HepG2 (cell line): ENCODE data around the gene TAS2R60. TPM values are rescaled to one million over a fixed set of nuclear protein-coding genes. Genes with fewer than 3 reads are reported as not detected.

ENCODE experiments used
- ATAC-seq: fragments of 200-7000 bp; cut with Tn5 transposase; 3 replicates; pipeline ENCODE4 v1.9.1; 2020; ENCODE audit warnings: mild to moderate bottlenecking, moderate library complexity
- BruUV-seq: library from RNA; stranded (reverse); fragments of 400-500 nt; replicated peaks from 2 replicates; lab custom pipeline; 2021; lab: Mats Ljungman, UMichigan
- CTCF ChIA-PET: fragments of 300-600 bp; formaldehyde crosslinking; extraction: SDS; loops from one replicate; lab custom pipeline; 2021; ENCODE audit warnings: low total read pairs, inconsistent platforms, low intra/inter-chr PET ratio; lab: Yijun Ruan, JAX
- POLR2A ChIA-PET: fragments of 350-600 bp; sonication (Branson Sonifier 250); formaldehyde crosslinking; loops from one replicate; lab custom pipeline; 2020; ENCODE audit warnings: antibody characterized with exemption, inconsistent platforms; lab: Yijun Ruan, JAX
- DNase-seq: peaks from one replicate; pipeline ENCODE4 v3.0.0-alpha.2; 2015; ENCODE audit warnings: low spot score
- FAIRE-seq: peaks from 3 replicates; lab custom pipeline; 2011; peaks lifted over from hg19 to GRCh38; lab: Jason Lieb, UNC
- H2AFZ ChIP-seq: one replicate; pipeline ENCODE4 v1.6.1; 2011; ENCODE audit warnings: low read length, inconsistent platforms
- H3K27ac ChIP-seq: fragments of 300-600 bp; 3 replicates; pipeline ENCODE4 v1.8.0; 2011; ENCODE audit warnings: mixed run types, mild to moderate bottlenecking, mixed read lengths, low read length, inconsistent platforms; ENCODE audit not compliant: insufficient read depth; ENCODE audit errors: extremely low read length
- H3K27me3 ChIP-seq, 2 experiments: fragments of 200-600 bp in 1 of 2; 2 replicates in 1 of 2; 3 replicates in 1 of 2; pipeline versions ENCODE4 v1.6.0 to v1.8.0; 2011; ENCODE audit warnings: low read length in 2 of 2, mild to moderate bottlenecking in 2 of 2, moderate library complexity in 2 of 2, inconsistent platforms in 1 of 2; ENCODE audit not compliant: insufficient read depth in 2 of 2, control insufficient read depth in 1 of 2
- H3K36me3 ChIP-seq, 2 experiments: fragments of 200-600 bp in 1 of 2; replicated peaks in 1 of 2; 2 replicates in 1 of 2; 3 replicates in 1 of 2; pipeline versions ENCODE4 v1.5.1 to v1.8.0; 2011; ENCODE audit warnings: low read length in 2 of 2, inconsistent platforms in 1 of 2; ENCODE audit not compliant: insufficient read depth in 2 of 2, control insufficient read depth in 1 of 2
- H3K4me1 ChIP-seq: 2 replicates; pipeline ENCODE4 v1.5.1; 2012; ENCODE audit warnings: low read length, inconsistent platforms; ENCODE audit not compliant: insufficient read depth
- H3K4me2 ChIP-seq: 2 replicates; pipeline ENCODE4 v1.6.0; 2011; ENCODE audit warnings: low read depth, low read length, inconsistent platforms
- H3K4me3 ChIP-seq, 3 experiments: fragments of 200-600 bp in 1 of 3; sonication (generic), shearing (Covaris generic) in 1 of 3; replicated peaks in 1 of 3; 2 replicates each; pipeline ENCODE4 v1.5.1; 2011 to 2016; ENCODE audit warnings: low read length in 3 of 3, inconsistent platforms in 2 of 3, low read depth in 2 of 3, mild to moderate bottlenecking in 2 of 3, control low read depth in 1 of 3, mixed read lengths in 1 of 3; ENCODE audit not compliant: insufficient read depth in 1 of 3
- H3K79me2 ChIP-seq: one replicate; pipeline ENCODE4 v1.6.1; 2011; ENCODE audit warnings: low read length, inconsistent platforms; ENCODE audit not compliant: insufficient read depth
- H3K9ac ChIP-seq: 2 replicates; pipeline ENCODE4 v1.6.0; 2011; ENCODE audit warnings: mild to moderate bottlenecking, low read depth, low read length, inconsistent platforms; ENCODE audit not compliant: insufficient read depth
- H3K9me3 ChIP-seq: 2 replicates; pipeline ENCODE4 v1.5.1; 2012; ENCODE audit warnings: mild to moderate bottlenecking, low read length
- H4K20me1 ChIP-seq: 2 replicates; pipeline ENCODE4 v1.6.0; 2011; ENCODE audit warnings: inconsistent platforms, mild to moderate bottlenecking, low read length, moderate library complexity; ENCODE audit not compliant: insufficient read depth
- EEA1 ChIP-seq: sonication (generic); formaldehyde crosslinking; IDR thresholded peaks from 2 replicates; pipeline ENCODE4 v1.5.1; 2020; ENCODE audit warnings: mild to moderate bottlenecking, missing genetic modification reagents, borderline replicate concordance
- NKX3-1 ChIP-seq: sonication (generic); formaldehyde crosslinking; IDR thresholded peaks from 2 replicates; pipeline ENCODE4 v1.5.0; 2020; ENCODE audit warnings: missing genetic modification reagents
- PHB2 ChIP-seq: fragments of 450-650 bp; IDR thresholded peaks from 2 replicates; pipeline ENCODE4 v1.6.1; 2018; ENCODE audit not compliant: partially characterized antibody
- TAF1 ChIP-seq: sonication (generic); formaldehyde crosslinking; IDR thresholded peaks from 2 replicates; pipeline ENCODE4 v1.4.0; 2020; ENCODE audit warnings: missing genetic modification reagents
- ZNF280D ChIP-seq: sonication (generic); formaldehyde crosslinking; IDR thresholded peaks from 2 replicates; pipeline ENCODE4 v1.5.1; 2020; ENCODE audit warnings: mild to moderate bottlenecking, missing genetic modification reagents
- WGBS: methylation state at CpG from one replicate; pipeline ENCODE4 v1.1.6; 2017; ENCODE audit warnings: low lambda C conversion rate; 5-methylcytosine and 5-hydroxymethylcytosine counted together
- in situ Hi-C: cut with HindIII; loops from 2 replicates; pipeline ENCODE4 v1.10.0; 2017; ENCODE audit warnings: low pct_unique_long_range_greater_than_20kb; ENCODE audit not compliant: extremely low pct_ligation_motif_present
- intact Hi-C: fragments of 100-400 bp; cut with micrococcal nuclease; formaldehyde crosslinking; loops from one replicate; pipeline ENCODE4 v1.10.0; 2022; ENCODE audit not compliant: unreplicated experiment
- polyA plus RNA-seq, 8 experiments: library from polyadenylated mRNA; depleted of rRNA in 3 of 8; stranded (reverse) in 7 of 8; unstranded in 1 of 8; fragments of >200 nt; fragmentation: Illumina TruSeq in 4 of 8; extraction: Trizol in 4 of 8; gene quantifications; 2 replicates each; pipeline versions ENCODE4 v1.2.1 to v1.2.3, GENCODE V29; 2011 to 2016; ENCODE audit warnings: low read depth in 4 of 8, missing spikeins in 1 of 8, mixed read lengths in 1 of 8; ENCODE audit not compliant: insufficient read depth in 1 of 8
- total RNA-seq, 5 experiments: library from RNA; depleted of rRNA; stranded (reverse); fragments of >200 nt; fragmentation: Illumina TruSeq; extraction: Trizol; gene quantifications; 2 replicates each; pipeline ENCODE4 v1.2.3, GENCODE V29; 2016; ENCODE audit warnings: low read depth in 1 of 5

TAS2R60 gene
- total and polyA plus RNA-seq, 2 of the 13 experiments (the other 11 are each of a cell fraction or from before 2014, with no cell fraction given): not detected

GRCh38 chr7:143397710-143398530 lies 45.3 kb upstream of the TAS2R60 start:
- ChIA-PET POLR2A (no interaction called here), CTCF (no interaction called here)
- H3K9ac ChIP-seq: no peak overlapping the region
- in situ Hi-C loops: loop anchor here (25.0 kb wide), 1 partner anchor 514 kb away; the partner anchor contains the start of gene TCAF1
- WGBS: 86% methylated on average over 10 of the region's 16 CpGs
- H3K79me2 ChIP-seq: no peaks in the 10 kb centered on the region
- BruUV-seq: no TSS peak
- H3K9me3 ChIP-seq: no peaks in the 10 kb centered on the region
- no peak overlapping the region for H3K4me3 ChIP-seq
- intact Hi-C loops: no loop called here
- H4K20me1 ChIP-seq: no peaks in the 10 kb centered on the region
- no peak for ATAC-seq
- DNase-seq: no peak
- no peaks in the 10 kb centered on the region for H3K36me3 ChIP-seq
- no peak overlapping the region for H3K27ac ChIP-seq
- no peak overlapping the region for H3K4me2 ChIP-seq
- H2AFZ ChIP-seq: no peak overlapping the region
- TF ChIP-seq PHB2 (no peak), TAF1 (CRISPR knock-in tag) (no peak), NKX3-1 (no peak), ZNF280D (CRISPR knock-in tag) (no peak), EEA1 (no peak)
- no peak for FAIRE-seq
- H3K4me1 ChIP-seq: peaks cover 42% of the 10 kb centered on the region
- H3K27me3 ChIP-seq: no peaks in the 10 kb centered on the region
